ENCODE data around the gene ZFAND3. TPM values are rescaled to one million over a fixed set of nuclear protein-coding genes. Genes with fewer than 3 reads are reported as not detected.

Gene ZFAND3
- total RNA-seq, 1 donor from 2014 or later: 56.3 TPM

DNA sequence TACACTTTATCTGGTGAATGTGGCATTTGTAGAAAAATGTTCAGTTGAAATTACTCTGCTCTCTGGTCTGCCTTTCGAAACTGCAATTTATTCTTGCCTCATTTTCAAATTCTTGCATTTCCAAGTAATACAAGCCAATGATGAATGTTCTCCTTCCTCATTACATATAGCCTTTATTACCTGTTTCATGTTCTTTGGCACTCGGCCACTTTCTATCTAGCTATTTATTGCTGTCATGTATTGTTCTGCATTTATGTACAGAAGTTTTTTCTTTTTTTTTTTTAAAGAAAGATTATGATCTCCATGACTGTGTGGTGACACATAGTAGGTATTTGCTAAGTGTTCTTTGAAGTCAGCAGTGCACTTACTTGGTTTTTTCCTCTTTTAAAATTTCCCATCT is 261.4 kb downstream of the ZFAND3 start:
- DNase-seq (no peak), ATAC-seq (ENCODE audit: low read depth) (no peak)
- Mint-ChIP-seq H3K4me3 (no peak overlapping the region), H3K4me1 (peaks cover 23% of the 10 kb centered on the region), H3K36me3 (ENCODE audit: low read depth) (peaks cover 52% of the 10 kb centered on the region), H3K27me3 (no peaks in the 10 kb centered on the region), H3K27ac (no peak overlapping the region), H3K9me3 (no peaks in the 10 kb centered on the region)
- ChIA-PET POLR2A (no interaction called here), CTCF (no interaction called here)
- intact Hi-C loops (cut with micrococcal nuclease): no loop called here
- TF ChIP-seq, protein P1, sequence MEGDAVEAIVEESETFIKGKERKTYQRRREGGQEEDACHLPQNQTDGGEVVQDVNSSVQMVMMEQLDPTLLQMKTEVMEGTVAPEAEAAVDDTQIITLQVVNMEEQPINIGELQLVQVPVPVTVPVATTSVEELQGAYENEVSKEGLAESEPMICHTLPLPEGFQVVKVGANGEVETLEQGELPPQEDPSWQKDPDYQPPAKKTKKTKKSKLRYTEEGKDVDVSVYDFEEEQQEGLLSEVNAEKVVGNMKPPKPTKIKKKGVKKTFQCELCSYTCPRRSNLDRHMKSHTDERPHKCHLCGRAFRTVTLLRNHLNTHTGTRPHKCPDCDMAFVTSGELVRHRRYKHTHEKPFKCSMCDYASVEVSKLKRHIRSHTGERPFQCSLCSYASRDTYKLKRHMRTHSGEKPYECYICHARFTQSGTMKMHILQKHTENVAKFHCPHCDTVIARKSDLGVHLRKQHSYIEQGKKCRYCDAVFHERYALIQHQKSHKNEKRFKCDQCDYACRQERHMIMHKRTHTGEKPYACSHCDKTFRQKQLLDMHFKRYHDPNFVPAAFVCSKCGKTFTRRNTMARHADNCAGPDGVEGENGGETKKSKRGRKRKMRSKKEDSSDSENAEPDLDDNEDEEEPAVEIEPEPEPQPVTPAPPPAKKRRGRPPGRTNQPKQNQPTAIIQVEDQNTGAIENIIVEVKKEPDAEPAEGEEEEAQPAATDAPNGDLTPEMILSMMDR (IDR thresholded peaks at IDR 0.05): no peak

DNA sequence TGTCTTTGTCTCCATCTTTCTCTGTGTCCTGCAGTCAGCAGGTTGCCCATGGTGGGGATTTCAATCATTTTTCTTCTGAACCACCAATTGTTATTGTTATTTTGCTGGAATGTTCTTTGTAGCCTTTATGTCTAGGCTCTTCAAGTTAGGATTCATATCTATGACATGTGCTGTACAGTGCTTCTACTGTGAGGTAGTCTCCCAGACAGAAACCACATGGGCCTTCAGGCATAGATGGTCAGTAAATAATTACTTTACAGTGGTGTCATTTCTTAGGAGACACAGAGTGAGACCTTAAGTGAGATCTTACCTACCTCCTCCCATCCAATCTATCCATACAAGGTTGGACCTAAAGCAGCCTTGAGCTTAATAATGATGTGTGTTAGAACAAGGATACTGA is 265.5 kb downstream of the ZFAND3 start:
- POLR2A ChIA-PET: no interaction called here
- DNase-seq (no peak), ATAC-seq (ENCODE audit: low read depth) (no peak)
- TF ChIP-seq, protein P1 (IDR thresholded peaks at IDR 0.05): no peak
- CTCF ChIA-PET: interaction anchor here (1.3 kb wide), 1 partner anchor 8 kb away, joined by 3 read pairs; no protein-coding TSS in a partner anchor
- Mint-ChIP-seq H3K27me3 (no peaks in the 10 kb centered on the region), H3K9me3 (no peaks in the 10 kb centered on the region), H3K4me1 (no peaks in the 10 kb centered on the region), H3K27ac (no peak overlapping the region), H3K4me3 (no peak overlapping the region), H3K36me3 (ENCODE audit: low read depth) (peaks cover 58% of the 10 kb centered on the region)
- intact Hi-C loops (cut with micrococcal nuclease): no loop called here

DNA sequence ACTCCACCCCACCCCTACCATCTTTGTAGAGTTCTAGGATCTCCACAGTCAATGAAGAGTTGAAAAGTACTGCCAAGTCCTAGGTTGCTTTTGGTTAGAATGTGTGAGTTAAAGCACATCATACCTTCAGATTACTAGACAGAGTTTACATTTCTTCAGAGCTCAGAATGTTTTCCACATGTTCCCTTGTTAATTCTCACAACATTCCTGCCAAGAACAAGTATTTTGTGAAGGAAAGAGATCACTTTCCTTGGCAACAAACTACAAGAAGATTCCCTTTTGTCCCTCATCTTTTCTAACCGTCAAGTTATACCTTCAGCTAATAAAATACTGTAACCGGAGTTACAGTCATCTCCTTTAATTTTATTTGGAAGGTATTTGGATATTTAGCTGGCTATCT is 266.8 kb downstream of the ZFAND3 start:
- DNase-seq (no peak), ATAC-seq (ENCODE audit: low read depth) (no peak)
- H3K4me3 Mint-ChIP-seq: no peak overlapping the region
- no peaks in the 10 kb centered on the region for H3K9me3 Mint-ChIP-seq
- TF ChIP-seq, protein P1 (IDR thresholded peaks at IDR 0.05): no peak
- no peak overlapping the region for H3K27ac Mint-ChIP-seq
- ChIA-PET POLR2A (no interaction called here), CTCF (no interaction called here)
- no peaks in the 10 kb centered on the region for H3K4me1 Mint-ChIP-seq
- intact Hi-C loops (cut with micrococcal nuclease): no loop called here
- peaks cover 50% of the 10 kb centered on the region for H3K36me3 Mint-ChIP-seq (ENCODE audit: low read depth)
- H3K27me3 Mint-ChIP-seq: no peaks in the 10 kb centered on the region

DNA sequence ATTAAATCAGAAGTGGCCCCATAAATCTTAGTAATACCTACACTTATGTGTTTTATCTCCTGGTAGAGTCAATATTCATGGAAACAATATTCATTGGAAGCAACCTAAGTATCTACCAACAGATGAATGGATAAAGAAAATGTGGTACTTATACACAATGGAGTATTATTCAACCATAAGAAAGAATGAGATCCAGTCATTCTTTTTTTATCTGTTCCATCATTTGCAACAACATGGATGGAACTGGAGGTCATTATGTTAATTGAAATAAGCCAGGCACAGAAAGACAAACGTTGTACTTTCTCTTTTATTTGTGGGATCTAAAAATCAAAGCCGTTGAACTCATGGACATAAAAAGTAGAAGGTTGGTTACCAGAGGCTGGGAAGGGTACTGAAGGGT is 268.5 kb downstream of the ZFAND3 start:
- TF ChIP-seq, protein P1 (IDR thresholded peaks at IDR 0.05): no peak
- Mint-ChIP-seq H3K4me1 (no peaks in the 10 kb centered on the region), H3K4me3 (no peak overlapping the region), H3K27ac (no peak overlapping the region), H3K36me3 (ENCODE audit: low read depth) (peaks cover 40% of the 10 kb centered on the region), H3K9me3 (no peaks in the 10 kb centered on the region), H3K27me3 (no peaks in the 10 kb centered on the region)
- POLR2A ChIA-PET: no interaction called here
- DNase-seq (no peak), ATAC-seq (ENCODE audit: low read depth) (no peak)
- CTCF ChIA-PET: no interaction called here
- intact Hi-C loops (cut with micrococcal nuclease): no loop called here

DNA sequence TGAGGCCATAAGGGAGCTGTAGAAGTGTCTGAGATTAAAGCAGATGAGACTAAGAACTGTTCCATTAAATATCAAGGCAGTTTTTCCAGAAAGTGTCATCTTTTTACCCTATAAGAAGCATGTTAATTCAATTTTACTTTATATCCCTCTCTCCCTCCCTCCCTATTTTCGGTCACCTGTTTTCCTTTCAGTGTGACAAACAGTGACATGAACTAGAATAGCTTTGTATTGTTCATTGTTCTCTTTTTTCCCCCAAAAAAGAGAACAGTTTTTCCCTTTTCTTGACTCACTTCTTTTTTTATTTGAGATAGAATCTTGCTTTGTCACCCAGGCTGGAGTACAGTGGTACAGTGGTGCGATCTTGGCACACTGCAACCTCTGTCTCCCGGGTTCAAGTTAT is 269.3 kb downstream of the ZFAND3 start:
- Mint-ChIP-seq H3K27ac (no peak overlapping the region), H3K36me3 (ENCODE audit: low read depth) (peaks cover 34% of the 10 kb centered on the region), H3K27me3 (no peaks in the 10 kb centered on the region), H3K4me1 (no peaks in the 10 kb centered on the region), H3K9me3 (no peaks in the 10 kb centered on the region), H3K4me3 (no peak overlapping the region)
- ATAC-seq (ENCODE audit: low read depth) (no peak), DNase-seq (no peak)
- TF ChIP-seq, protein P1 (IDR thresholded peaks at IDR 0.05): no peak
- POLR2A ChIA-PET: no interaction called here
- CTCF ChIA-PET: no interaction called here
- intact Hi-C loops (cut with micrococcal nuclease): no loop called here
